OCI-LY7 (cell line): ENCODE measurements around the gene MEGF6. TPM values are rescaled to one million over a fixed set of nuclear protein-coding genes. Genes with fewer than 3 reads are reported as not detected.

ENCODE experiments used
- BruUV-seq: library from RNA; stranded (reverse); fragments of 400-500 nt; replicated peaks from 2 replicates; lab custom pipeline; 2021; lab: Mats Ljungman, UMichigan
- CTCF ChIA-PET: fragments of 300-600 bp; sonication (Branson Sonifier 250); formaldehyde crosslinking; loops from one replicate; lab custom pipeline; 2022; ENCODE audit warnings: antibody characterized with exemption; ENCODE audit not compliant: unreplicated experiment; lab: Charles Lee
- POLR2A ChIA-PET: fragments of 300-600 bp; sonication (Branson Sonifier 250); formaldehyde crosslinking; loops from one replicate; lab custom pipeline; 2022; ENCODE audit warnings: antibody characterized with exemption; lab: Charles Lee
- DNase-seq: peaks from one replicate; pipeline ENCODE4 v3.0.0-alpha.2; 2015; ENCODE audit warnings: low spot score
- H2AFZ ChIP-seq: fragments of 200-600 bp; sonication (generic), shearing (Covaris generic); 2 replicates; pipeline ENCODE4 v1.6.1; 2014; ENCODE audit warnings: mild to moderate bottlenecking, antibody characterized with exemption, low read length, moderate library complexity
- H3K27ac ChIP-seq: fragments of 200-600 bp; sonication (generic); 2 replicates; pipeline ENCODE4 v1.5.1; 2014; ENCODE audit warnings: mixed run types, low read depth, mild to moderate bottlenecking, moderate library complexity, low read length, inconsistent platforms; ENCODE audit not compliant: poor library complexity, severe bottlenecking
- H3K36me3 ChIP-seq: fragments of 200-600 bp; sonication (generic); 2 replicates; pipeline ENCODE4 v1.6.1; 2014; ENCODE audit warnings: mild to moderate bottlenecking, antibody characterized with exemption, low read length, moderate library complexity, mixed read lengths; ENCODE audit not compliant: insufficient read depth
- H3K4me1 ChIP-seq: fragments of 200-600 bp; sonication (generic); 2 replicates; pipeline ENCODE4 v1.5.1; 2014; ENCODE audit warnings: mild to moderate bottlenecking, low read length; ENCODE audit not compliant: insufficient read depth, poor library complexity, severe bottlenecking
- H3K4me2 ChIP-seq: fragments of 200-600 bp; sonication (generic); 2 replicates; pipeline ENCODE4 v1.6.1; 2014; ENCODE audit warnings: mild to moderate bottlenecking, low read length
- H3K4me3 ChIP-seq: fragments of 200-600 bp; sonication (generic); 2 replicates; pipeline ENCODE4 v1.5.1; 2014; ENCODE audit warnings: mild to moderate bottlenecking, low read depth, low read length; ENCODE audit not compliant: poor library complexity, severe bottlenecking
- H3K79me2 ChIP-seq: fragments of 200-600 bp; sonication (generic); 2 replicates; pipeline ENCODE4 v1.6.1; 2016; ENCODE audit warnings: low read depth, mild to moderate bottlenecking, low read length, moderate library complexity, mixed read lengths; ENCODE audit not compliant: insufficient read depth
- H3K9me2 ChIP-seq: fragments of 200-600 bp; sonication (generic); 2 replicates; pipeline ENCODE4 v1.6.1; 2016; ENCODE audit warnings: mild to moderate bottlenecking, low read length, mixed read lengths; ENCODE audit not compliant: insufficient read depth
- H3K9me3 ChIP-seq: fragments of 200-600 bp; sonication (generic); 2 replicates; pipeline ENCODE4 v1.6.1; 2014; ENCODE audit warnings: mild to moderate bottlenecking, mixed run types, low read length, mixed read lengths
- H4K20me1 ChIP-seq: fragments of 200-600 bp; sonication (generic); 2 replicates; pipeline ENCODE4 v1.6.1; 2014; ENCODE audit warnings: mild to moderate bottlenecking, antibody characterized with exemption, low read length, moderate library complexity, mixed read lengths; ENCODE audit not compliant: insufficient read depth
- EZH2phosphoT487 ChIP-seq: fragments of 200-600 bp; sonication (generic); IDR thresholded peaks from 2 replicates; pipeline ENCODE4 v1.6.1; 2018; ENCODE audit warnings: low read depth, borderline replicate concordance, mild to moderate bottlenecking, mixed run types, antibody characterized with exemption, low read length, moderate library complexity, mixed read lengths
- intact Hi-C: fragments of 100-400 bp; cut with micrococcal nuclease; formaldehyde crosslinking; loops from one replicate; pipeline ENCODE4 v1.10.0; 2022; ENCODE audit not compliant: unreplicated experiment
- total RNA-seq, 2 experiments: library from RNA; depleted of rRNA in 1 of 2; stranded (reverse); fragments of >200 nt in 1 of 2; shearing (Covaris generic) in 1 of 2; gene quantifications; 2 replicates each; pipeline ENCODE4 v1.2.3, GENCODE V29; 2014 to 2022
- TF ChIP-seq, protein P1 (sequence below): fragments of 200-600 bp; sonication (generic); conservative IDR thresholded peaks from 2 replicates; pipeline ENCODE4 v1.5.1; 2014; ENCODE audit warnings: mild to moderate bottlenecking, antibody characterized with exemption, low read length, moderate library complexity, mixed read lengths

MEGF6 gene
- total RNA-seq, 2 experiments from 2014 or later: 0.15 to 0.32 TPM

DNA sequence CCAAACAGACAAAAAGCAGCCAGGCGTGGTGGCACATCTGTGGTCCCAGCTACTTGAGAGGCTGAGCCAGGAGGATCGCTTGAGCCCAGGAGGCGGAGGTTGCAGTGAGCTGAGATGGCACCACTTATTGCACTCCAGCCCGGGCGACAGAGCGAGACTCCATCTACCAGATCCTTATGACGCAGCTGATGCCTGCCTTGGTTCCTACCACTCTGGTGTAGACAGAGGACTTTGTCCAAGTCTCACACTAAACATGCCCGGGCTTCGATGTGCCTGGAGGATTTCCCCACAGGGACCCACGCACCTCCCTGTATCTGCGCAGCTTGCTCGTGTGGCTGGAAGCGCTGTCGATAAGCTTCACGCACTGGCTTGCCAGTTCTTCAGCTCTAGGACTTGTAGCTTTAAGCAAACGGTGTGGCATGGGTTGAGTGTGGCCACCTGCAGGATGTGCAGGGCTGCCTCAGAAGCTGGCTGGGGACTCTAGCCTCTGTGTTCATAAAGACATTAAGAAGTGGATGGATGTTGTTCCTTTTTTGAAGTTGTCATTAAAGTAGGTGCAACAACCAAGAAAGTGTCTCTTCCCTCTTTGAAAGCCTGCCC is 18.4 kb upstream of the MEGF6 start:
- Histone ChIP-seq H4K20me1 (no peaks in the 10 kb centered on the region), H3K4me1 (peaks cover 7% of the 10 kb centered on the region), H3K9me3 (no peaks in the 10 kb centered on the region), H3K79me2 (no peaks in the 10 kb centered on the region), H2AFZ (no peak overlapping the region), H3K9me2 (no peaks in the 10 kb centered on the region), H3K4me3 (no peak overlapping the region), H3K4me2 (no peak overlapping the region), H3K27ac (no peak overlapping the region), H3K36me3 (peaks cover 32% of the 10 kb centered on the region)
- CTCF ChIA-PET: no interaction called here
- POLR2A ChIA-PET: no interaction called here
- no peak for DNase-seq
- intact Hi-C loops: no loop called here
- TF ChIP-seq EZH2phosphoT487: no peak
- TF ChIP-seq, protein P1, sequence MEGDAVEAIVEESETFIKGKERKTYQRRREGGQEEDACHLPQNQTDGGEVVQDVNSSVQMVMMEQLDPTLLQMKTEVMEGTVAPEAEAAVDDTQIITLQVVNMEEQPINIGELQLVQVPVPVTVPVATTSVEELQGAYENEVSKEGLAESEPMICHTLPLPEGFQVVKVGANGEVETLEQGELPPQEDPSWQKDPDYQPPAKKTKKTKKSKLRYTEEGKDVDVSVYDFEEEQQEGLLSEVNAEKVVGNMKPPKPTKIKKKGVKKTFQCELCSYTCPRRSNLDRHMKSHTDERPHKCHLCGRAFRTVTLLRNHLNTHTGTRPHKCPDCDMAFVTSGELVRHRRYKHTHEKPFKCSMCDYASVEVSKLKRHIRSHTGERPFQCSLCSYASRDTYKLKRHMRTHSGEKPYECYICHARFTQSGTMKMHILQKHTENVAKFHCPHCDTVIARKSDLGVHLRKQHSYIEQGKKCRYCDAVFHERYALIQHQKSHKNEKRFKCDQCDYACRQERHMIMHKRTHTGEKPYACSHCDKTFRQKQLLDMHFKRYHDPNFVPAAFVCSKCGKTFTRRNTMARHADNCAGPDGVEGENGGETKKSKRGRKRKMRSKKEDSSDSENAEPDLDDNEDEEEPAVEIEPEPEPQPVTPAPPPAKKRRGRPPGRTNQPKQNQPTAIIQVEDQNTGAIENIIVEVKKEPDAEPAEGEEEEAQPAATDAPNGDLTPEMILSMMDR: no peak
- BruUV-seq: TSS peak; percentile 73

- no peak for DNase-seq
- Histone ChIP-seq H3K4me3 (no peak overlapping the region), H3K4me1 (peaks cover 14% of the 10 kb centered on the region), H3K79me2 (no peaks in the 10 kb centered on the region), H3K9me3 (no peaks in the 10 kb centered on the region), H2AFZ (no peak overlapping the region), H3K36me3 (peaks cover 24% of the 10 kb centered on the region), H3K4me2 (no peak overlapping the region), H3K27ac (no peak overlapping the region), H4K20me1 (no peaks in the 10 kb centered on the region), H3K9me2 (no peaks in the 10 kb centered on the region)
- TF ChIP-seq, protein P1: no peak
- no peak for TF ChIP-seq EZH2phosphoT487
- ChIA-PET CTCF (no interaction called here), POLR2A (interaction anchor here (0.8 kb wide), 1 partner anchor 11 kb away, joined by 3 read pairs; no protein-coding TSS in a partner anchor)
- intact Hi-C loops: no loop called here
- BruUV-seq: no TSS peak
Observed at GRCh38 chr1:3628445-3628844, 17.1 kb upstream of the MEGF6 start.

DNA sequence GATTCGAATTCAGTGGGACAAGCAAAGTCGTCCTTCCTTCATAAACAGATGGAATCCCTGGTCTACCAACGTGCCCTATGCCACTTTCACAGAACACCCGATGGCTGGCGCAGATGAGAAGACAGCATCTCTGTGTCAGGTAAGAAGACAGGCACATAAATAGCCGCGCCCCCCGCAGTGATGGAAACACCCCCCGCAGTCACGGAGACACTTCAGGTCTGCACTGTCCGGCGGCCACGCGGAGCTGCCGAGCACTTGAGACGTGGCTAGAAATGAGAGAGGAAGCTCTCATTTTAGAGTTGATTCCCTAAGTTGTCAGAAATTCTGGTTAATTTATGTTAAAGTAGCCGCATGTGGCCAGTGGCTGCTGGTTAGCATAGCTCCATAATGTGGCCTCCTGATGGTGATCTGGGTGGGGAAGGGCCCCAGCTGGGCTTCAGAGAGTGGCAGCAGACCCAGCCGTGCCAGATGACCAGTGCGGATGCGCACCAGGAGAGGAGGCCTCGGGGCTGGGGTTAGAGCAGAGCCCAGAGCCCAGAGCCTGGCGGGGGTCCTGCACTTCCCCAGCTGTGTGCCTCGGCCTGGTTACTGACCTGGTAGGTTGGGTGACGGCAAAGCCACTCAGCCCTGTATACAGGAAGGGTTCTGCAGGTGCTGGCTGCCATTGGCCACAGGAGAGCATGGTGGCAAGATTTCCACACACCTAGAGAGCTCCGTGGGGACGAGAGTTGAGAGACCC is 16.4 kb upstream of the MEGF6 start:
- no peaks in the 10 kb centered on the region for H3K79me2 ChIP-seq
- H3K27ac ChIP-seq: no peak overlapping the region
- no peaks in the 10 kb centered on the region for H3K9me3 ChIP-seq
- TF ChIP-seq, protein P1: no peak
- no peak for DNase-seq
- POLR2A ChIA-PET: interaction anchor here (0.8 kb wide), 1 partner anchor 11 kb away, joined by 3 read pairs; no protein-coding TSS in a partner anchor
- peaks cover 16% of the 10 kb centered on the region for H3K4me1 ChIP-seq
- no TSS peak for BruUV-seq
- no peak overlapping the region for H3K4me2 ChIP-seq
- intact Hi-C loops: no loop called here
- no peaks in the 10 kb centered on the region for H4K20me1 ChIP-seq
- no peak overlapping the region for H2AFZ ChIP-seq
- CTCF ChIA-PET: no interaction called here
- peaks cover 21% of the 10 kb centered on the region for H3K36me3 ChIP-seq
- H3K4me3 ChIP-seq: no peak overlapping the region
- H3K9me2 ChIP-seq: no peaks in the 10 kb centered on the region
